ENCODE measurements around the gene NTM. TPM values are rescaled to one million over a fixed set of nuclear protein-coding genes. Genes with fewer than 3 reads are reported as not detected.

NTM gene
- total and polyA plus RNA-seq, 2 of the 8 experiments (the other 6 are each of a cell fraction or from before 2014, with no cell fraction given): 13.4 to 20.0 TPM

GRCh38 chr11:132137289-132137980 lies 767.0 kb downstream of the NTM start (continued):
- TF ChIP-seq SUZ12 (IDR thresholded peaks at IDR 0.05; ENCODE audit: low read length): no peak
- no peak for TF ChIP-seq FOSL1 (IDR thresholded peaks at IDR 0.05; ENCODE audit: insufficient read depth, low read depth, low read length)
